ENCODE measurements around the gene VPS37D.
A peak's percentile ranks its signal among the peaks of the same experiment; 100 is the strongest.
"Not testable (repeated sequence)": the region's sequence is repeated elsewhere in the genome, so short reads cannot be mapped to it uniquely, and the experiment has no call there.

Gene VPS37D

DNA sequence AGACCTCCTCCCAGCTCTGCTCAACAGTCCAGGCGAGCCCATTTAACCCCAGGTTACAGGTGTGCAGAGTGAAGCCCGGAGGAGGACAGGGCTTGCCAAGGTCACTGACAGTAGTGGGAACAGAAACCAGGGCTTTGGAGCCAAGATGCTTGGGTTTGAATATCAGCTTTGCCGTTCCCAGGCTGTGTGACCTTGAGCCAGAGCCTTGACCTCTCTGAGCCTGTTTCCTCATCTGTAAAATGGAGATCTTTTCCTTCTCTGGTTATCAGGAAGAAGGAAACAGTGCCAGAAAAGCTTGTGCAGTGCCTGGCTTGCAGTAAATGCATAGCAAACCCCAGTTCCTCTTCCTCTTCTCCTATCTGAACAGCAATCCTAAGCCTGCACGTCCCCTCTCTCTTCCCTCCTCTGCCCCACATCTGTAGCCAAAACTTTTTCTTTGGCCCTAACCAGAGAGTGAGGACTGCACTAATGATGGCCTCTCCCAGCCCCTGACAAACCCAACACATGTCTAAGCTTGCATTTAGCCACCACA lies 21.9 kb upstream of the VPS37D start:
- no peak for DNase-seq
- peaks cover 38% of the 10 kb centered on the region for H3K27me3 ChIP-seq (replicated peaks; ENCODE audit: control insufficient read depth, insufficient read depth, low read length, poor library complexity, severe bottlenecking)
- H3K4me3 ChIP-seq (ENCODE audit: insufficient read depth, low read depth, low read length, poor library complexity, severe bottlenecking): no peak overlapping the region
- no peak overlapping the region for H3K27ac ChIP-seq (ENCODE audit: insufficient read depth, low read length, poor library complexity, severe bottlenecking)
- no peaks in the 10 kb centered on the region for H3K36me3 ChIP-seq (ENCODE audit: control insufficient read depth, insufficient read depth, low read length)
- peaks cover 7% of the 10 kb centered on the region for H3K4me1 ChIP-seq (ENCODE audit: control insufficient read depth, insufficient read depth, low read length, poor library complexity, severe bottlenecking)
- peaks cover 5% of the 10 kb centered on the region for H3K9me3 ChIP-seq (ENCODE audit: control insufficient read depth, low read length)

- Histone ChIP-seq H3K4me3 (ENCODE audit: insufficient read depth, low read depth, low read length, poor library complexity, severe bottlenecking) (no peak overlapping the region), H3K9me3 (ENCODE audit: control insufficient read depth, low read length) (no peaks in the 10 kb centered on the region), H3K36me3 (ENCODE audit: control insufficient read depth, insufficient read depth, low read length) (no peaks in the 10 kb centered on the region), H3K27ac (ENCODE audit: insufficient read depth, low read length, poor library complexity, severe bottlenecking) (no peak overlapping the region), H3K4me1 (ENCODE audit: control insufficient read depth, insufficient read depth, low read length, poor library complexity, severe bottlenecking) (peaks cover 7% of the 10 kb centered on the region), H3K27me3 (replicated peaks; ENCODE audit: control insufficient read depth, insufficient read depth, low read length, poor library complexity, severe bottlenecking) (peaks cover 41% of the 10 kb centered on the region)
- no peak for DNase-seq
These were observed 20.6 kb upstream of the VPS37D start for GRCh38 chr7:73646785-73647724.

GRCh38 chr7:73647725-73648592 lies 19.7 kb upstream of the VPS37D start:
- H3K27me3 ChIP-seq (replicated peaks; ENCODE audit: control insufficient read depth, insufficient read depth, low read length, poor library complexity, severe bottlenecking): peaks cover 38% of the 10 kb centered on the region
- H3K27ac ChIP-seq (ENCODE audit: insufficient read depth, low read length, poor library complexity, severe bottlenecking): no peak overlapping the region
- DNase-seq: no peak

DNA sequence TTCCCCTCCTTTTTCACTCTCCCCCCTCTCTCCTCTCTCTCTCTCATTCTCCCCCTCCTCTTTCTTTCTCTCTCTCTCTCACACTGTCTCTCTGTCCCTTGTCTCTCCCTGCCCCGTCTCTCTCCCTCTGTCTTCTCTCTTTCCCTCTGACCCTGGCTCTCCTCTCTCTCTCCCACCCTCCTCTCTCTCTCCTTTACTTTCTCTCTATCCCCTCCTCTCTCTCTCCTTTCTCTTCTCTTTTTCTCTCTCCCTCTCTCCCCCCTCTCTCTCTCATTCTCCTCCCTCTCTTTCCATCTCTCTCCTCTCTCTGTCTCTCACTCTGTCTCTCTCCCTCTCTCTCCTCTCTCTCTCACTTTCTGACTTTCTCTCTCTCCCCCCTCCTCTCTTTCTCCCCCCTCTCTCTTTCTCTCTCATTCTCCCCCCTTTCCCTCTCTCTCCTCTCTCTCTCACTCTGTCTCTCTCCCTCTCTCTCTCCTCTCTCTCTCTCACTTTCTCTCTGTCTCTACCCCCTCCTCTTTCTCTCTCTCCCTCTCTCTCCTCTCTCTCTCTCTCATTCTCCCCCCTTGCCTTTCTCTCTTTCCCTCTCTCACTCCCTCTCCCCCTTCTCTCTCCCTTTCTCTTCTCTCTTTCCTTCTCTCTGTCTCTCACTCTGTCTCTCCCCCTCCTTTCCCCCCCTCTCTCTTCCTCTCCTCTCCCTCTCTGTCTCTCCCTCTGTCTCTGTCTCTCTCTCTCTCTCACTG lies 18.9 kb upstream of the VPS37D start:
- H3K4me1 ChIP-seq (ENCODE audit: control insufficient read depth, insufficient read depth, low read length, poor library complexity, severe bottlenecking): peaks cover 7% of the 10 kb centered on the region
- no peak overlapping the region for H3K4me3 ChIP-seq (ENCODE audit: insufficient read depth, low read depth, low read length, poor library complexity, severe bottlenecking)
- DNase-seq: no peak
- H3K36me3 ChIP-seq (ENCODE audit: control insufficient read depth, insufficient read depth, low read length): no peaks in the 10 kb centered on the region
- H3K9me3 ChIP-seq (ENCODE audit: control insufficient read depth, low read length): no peaks in the 10 kb centered on the region
- peaks cover 36% of the 10 kb centered on the region for H3K27me3 ChIP-seq (replicated peaks; ENCODE audit: control insufficient read depth, insufficient read depth, low read length, poor library complexity, severe bottlenecking)
- H3K27ac ChIP-seq (ENCODE audit: insufficient read depth, low read length, poor library complexity, severe bottlenecking): no peak overlapping the region

More at GRCh38 chr7:73647725-73648592, 19.7 kb upstream of the VPS37D start:
- no peaks in the 10 kb centered on the region for H3K36me3 ChIP-seq (ENCODE audit: control insufficient read depth, insufficient read depth, low read length)
- peak overlapping the region; percentile 50 for H3K4me3 ChIP-seq (ENCODE audit: insufficient read depth, low read depth, low read length, poor library complexity, severe bottlenecking)
- H3K9me3 ChIP-seq (ENCODE audit: control insufficient read depth, low read length): no peaks in the 10 kb centered on the region
- peaks cover 7% of the 10 kb centered on the region for H3K4me1 ChIP-seq (ENCODE audit: control insufficient read depth, insufficient read depth, low read length, poor library complexity, severe bottlenecking)

GRCh38 chr7:73649576-73649975 lies 18.1 kb upstream of the VPS37D start:
- Histone ChIP-seq H3K4me3 (ENCODE audit: insufficient read depth, low read depth, low read length, poor library complexity, severe bottlenecking) (no peak overlapping the region), H3K27me3 (replicated peaks; ENCODE audit: control insufficient read depth, insufficient read depth, low read length, poor library complexity, severe bottlenecking) (peaks cover 36% of the 10 kb centered on the region), H3K27ac (ENCODE audit: insufficient read depth, low read length, poor library complexity, severe bottlenecking) (no peak overlapping the region), H3K9me3 (ENCODE audit: control insufficient read depth, low read length) (no peaks in the 10 kb centered on the region), H3K4me1 (ENCODE audit: control insufficient read depth, insufficient read depth, low read length, poor library complexity, severe bottlenecking) (peaks cover 7% of the 10 kb centered on the region), H3K36me3 (ENCODE audit: control insufficient read depth, insufficient read depth, low read length) (no peaks in the 10 kb centered on the region)
- no peak for DNase-seq

- Histone ChIP-seq H3K27me3 (replicated peaks; ENCODE audit: control insufficient read depth, insufficient read depth, low read length, poor library complexity, severe bottlenecking) (peaks cover 36% of the 10 kb centered on the region), H3K4me3 (ENCODE audit: insufficient read depth, low read depth, low read length, poor library complexity, severe bottlenecking) (no peak overlapping the region), H3K27ac (ENCODE audit: insufficient read depth, low read length, poor library complexity, severe bottlenecking) (no peak overlapping the region), H3K36me3 (ENCODE audit: control insufficient read depth, insufficient read depth, low read length) (no peaks in the 10 kb centered on the region), H3K9me3 (ENCODE audit: control insufficient read depth, low read length) (no peaks in the 10 kb centered on the region), H3K4me1 (ENCODE audit: control insufficient read depth, insufficient read depth, low read length, poor library complexity, severe bottlenecking) (peaks cover 7% of the 10 kb centered on the region)
- no peak for DNase-seq
These were observed 17.1 kb upstream of the VPS37D start for GRCh38 chr7:73650524-73650923.

DNA sequence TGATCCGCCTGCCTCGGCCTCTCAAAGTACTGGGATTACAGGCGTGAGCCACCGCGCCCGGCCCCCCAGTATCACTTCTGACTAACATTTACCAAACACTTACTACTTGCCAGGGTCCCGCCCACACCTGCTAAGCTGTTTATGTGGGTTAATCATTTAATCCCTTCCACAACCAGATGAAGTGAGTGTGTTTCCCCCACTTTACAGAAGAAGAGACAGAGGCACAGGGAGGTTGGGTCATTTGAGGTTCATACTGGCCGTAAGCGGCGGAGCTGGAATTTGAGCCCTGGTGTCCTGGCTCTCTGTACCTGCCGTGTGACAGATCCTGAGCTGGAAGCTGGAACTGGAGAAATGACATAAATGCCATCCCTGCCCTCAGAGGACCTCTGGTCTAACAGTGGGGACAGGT lies 15.1 kb upstream of the VPS37D start:
- H3K36me3 ChIP-seq (ENCODE audit: control insufficient read depth, insufficient read depth, low read length): no peaks in the 10 kb centered on the region
- H3K27ac ChIP-seq (ENCODE audit: insufficient read depth, low read length, poor library complexity, severe bottlenecking): no peak overlapping the region
- no peak for DNase-seq
- H3K27me3 ChIP-seq (replicated peaks; ENCODE audit: control insufficient read depth, insufficient read depth, low read length, poor library complexity, severe bottlenecking): peaks cover 26% of the 10 kb centered on the region
- no peaks in the 10 kb centered on the region for H3K9me3 ChIP-seq (ENCODE audit: control insufficient read depth, low read length)
- no peak overlapping the region for H3K4me3 ChIP-seq (ENCODE audit: insufficient read depth, low read depth, low read length, poor library complexity, severe bottlenecking)
- H3K4me1 ChIP-seq (ENCODE audit: control insufficient read depth, insufficient read depth, low read length, poor library complexity, severe bottlenecking): peaks cover 7% of the 10 kb centered on the region

DNA sequence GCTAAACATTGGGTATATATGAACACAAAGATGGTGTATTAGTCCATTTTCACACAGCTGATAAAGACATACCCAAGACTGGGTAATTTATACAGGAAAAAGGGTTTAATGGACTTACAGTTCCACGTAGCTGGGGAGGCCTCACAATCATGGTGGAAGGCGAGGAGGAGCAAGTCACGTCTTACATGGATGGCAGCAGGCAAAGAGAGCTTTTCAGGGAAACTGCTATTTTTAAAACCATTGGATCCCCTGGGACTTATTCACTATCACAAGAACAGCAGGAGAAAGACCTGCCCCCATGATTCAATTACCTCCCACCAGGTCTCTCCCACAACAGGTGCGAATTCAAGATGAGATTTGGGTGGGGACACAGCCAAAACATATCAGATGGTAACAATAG lies 12.3 kb upstream of the VPS37D start:
- DNase-seq; H3K27ac ChIP-seq (ENCODE audit: insufficient read depth, low read length, poor library complexity, severe bottlenecking); H3K4me3 ChIP-seq (ENCODE audit: insufficient read depth, low read depth, low read length, poor library complexity, severe bottlenecking): not testable (repeated sequence)

GRCh38 chr7:73659983-73660382 lies 7.6 kb upstream of the VPS37D start:
- H3K9me3 ChIP-seq (ENCODE audit: control insufficient read depth, low read length): no peaks in the 10 kb centered on the region
- H3K27ac ChIP-seq (ENCODE audit: insufficient read depth, low read length, poor library complexity, severe bottlenecking): no peak overlapping the region
- H3K27me3 ChIP-seq (replicated peaks; ENCODE audit: control insufficient read depth, insufficient read depth, low read length, poor library complexity, severe bottlenecking): no peaks in the 10 kb centered on the region
- no peaks in the 10 kb centered on the region for H3K4me1 ChIP-seq (ENCODE audit: control insufficient read depth, insufficient read depth, low read length, poor library complexity, severe bottlenecking)
- no peak for DNase-seq
- no peak overlapping the region for H3K4me3 ChIP-seq (ENCODE audit: insufficient read depth, low read depth, low read length, poor library complexity, severe bottlenecking)
- H3K36me3 ChIP-seq (ENCODE audit: control insufficient read depth, insufficient read depth, low read length): no peaks in the 10 kb centered on the region

More for the DNA sequence above, 12.3 kb upstream of the VPS37D start:
- H3K9me3 ChIP-seq (ENCODE audit: control insufficient read depth, low read length); H3K4me1 ChIP-seq (ENCODE audit: control insufficient read depth, insufficient read depth, low read length, poor library complexity, severe bottlenecking); H3K36me3 ChIP-seq (ENCODE audit: control insufficient read depth, insufficient read depth, low read length); H3K27me3 ChIP-seq (replicated peaks; ENCODE audit: control insufficient read depth, insufficient read depth, low read length, poor library complexity, severe bottlenecking): not testable (repeated sequence)
